ENCODE measurements around the gene SH3BP1. TPM values are rescaled to one million over a fixed set of nuclear protein-coding genes. Genes with fewer than 3 reads are reported as not detected.

The SH3BP1 gene
- polyA plus RNA-seq, 3 donors, result 20.0 to 214 (median 20.0) TPM

DNA sequence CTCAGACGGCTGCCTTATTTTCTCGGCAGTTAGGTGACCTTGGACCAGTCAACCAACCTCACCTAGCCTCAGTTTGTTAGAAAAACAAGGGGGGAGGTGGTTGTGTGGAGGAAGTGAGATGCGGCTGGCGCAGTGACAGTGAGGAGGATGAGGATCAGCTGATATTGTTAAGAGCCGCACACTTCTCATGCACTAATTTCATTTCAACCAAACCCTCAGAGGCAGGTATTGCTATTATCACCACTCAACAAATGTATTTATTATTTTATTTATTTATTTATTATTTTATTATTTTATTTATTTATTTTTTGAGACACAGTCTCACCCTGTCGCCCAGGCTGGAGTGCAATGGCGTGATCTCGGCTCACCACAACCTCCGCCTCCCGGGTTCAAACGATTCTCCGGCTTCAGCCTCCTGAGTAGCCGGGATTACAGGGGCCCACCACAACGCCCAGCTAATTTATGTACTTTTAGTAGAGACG, 38.1 kb downstream of the SH3BP1 start:
- no peaks in the 10 kb centered on the region for H3K9me3 ChIP-seq (replicated peaks in 1 of 2; ENCODE audit: control insufficient read depth in 1 of 2, insufficient read depth in 1 of 2, low read length in 2 of 2)
- 68% methylated on average over 7 of the region's 15 CpGs for WGBS (ENCODE audit: insufficient coverage)
- H3K9me3 Mint-ChIP-seq, result no peaks in the 10 kb centered on the region
- H3K4me1 Mint-ChIP-seq, result peaks cover 47% of the 10 kb centered on the region
- H3K4me1 ChIP-seq (ENCODE audit: control insufficient read depth in 1 of 2, insufficient read depth in 2 of 2, low read length in 2 of 2), result peaks cover 67 to 72% of the 10 kb centered on the region in 2 donors
- peak overlapping the region; percentile 65 for H2AFZ ChIP-seq (ENCODE audit: insufficient read depth, low read depth, low read length, poor library complexity, severe bottlenecking)
- H3K27ac Mint-ChIP-seq, result peak overlapping the region; percentile 91 to 99 (median 95)
- TF ChIP-seq, protein P1, sequence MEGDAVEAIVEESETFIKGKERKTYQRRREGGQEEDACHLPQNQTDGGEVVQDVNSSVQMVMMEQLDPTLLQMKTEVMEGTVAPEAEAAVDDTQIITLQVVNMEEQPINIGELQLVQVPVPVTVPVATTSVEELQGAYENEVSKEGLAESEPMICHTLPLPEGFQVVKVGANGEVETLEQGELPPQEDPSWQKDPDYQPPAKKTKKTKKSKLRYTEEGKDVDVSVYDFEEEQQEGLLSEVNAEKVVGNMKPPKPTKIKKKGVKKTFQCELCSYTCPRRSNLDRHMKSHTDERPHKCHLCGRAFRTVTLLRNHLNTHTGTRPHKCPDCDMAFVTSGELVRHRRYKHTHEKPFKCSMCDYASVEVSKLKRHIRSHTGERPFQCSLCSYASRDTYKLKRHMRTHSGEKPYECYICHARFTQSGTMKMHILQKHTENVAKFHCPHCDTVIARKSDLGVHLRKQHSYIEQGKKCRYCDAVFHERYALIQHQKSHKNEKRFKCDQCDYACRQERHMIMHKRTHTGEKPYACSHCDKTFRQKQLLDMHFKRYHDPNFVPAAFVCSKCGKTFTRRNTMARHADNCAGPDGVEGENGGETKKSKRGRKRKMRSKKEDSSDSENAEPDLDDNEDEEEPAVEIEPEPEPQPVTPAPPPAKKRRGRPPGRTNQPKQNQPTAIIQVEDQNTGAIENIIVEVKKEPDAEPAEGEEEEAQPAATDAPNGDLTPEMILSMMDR (IDR thresholded peaks at IDR 0.05), result no peak
- peak overlapping the region; percentile 62 to 98 (median 76) for H3K4me3 ChIP-seq (replicated peaks in 1 of 3; ENCODE audit: low read depth in 2 of 3, low read length in 3 of 3)
- H3K4me2 ChIP-seq (replicated peaks; ENCODE audit: extremely low read depth, low read length, poor library complexity, severe bottlenecking), result peak overlapping the region; percentile 100
- peaks cover 13 to 33% of the 10 kb centered on the region in 2 donors for H3K36me3 Mint-ChIP-seq
- H3K27me3 Mint-ChIP-seq (ENCODE audit: low read depth in 3 of 3), result no peaks in the 10 kb centered on the region
- intact Hi-C loops (cut with micrococcal nuclease), result loop anchor here in 1 of 2 donors (2.0 to 10.0 kb wide), 4 partner anchors 19 to 167 kb away; partner anchors contain the start of genes ANKRD54, EIF3L, GGA1 and PDXP
- peak overlapping the region; percentile 88 for H3K9ac ChIP-seq (ENCODE audit: insufficient read depth, low read length, poor library complexity, severe bottlenecking)
- H3K79me2 ChIP-seq (ENCODE audit: insufficient read depth, low read length), result peaks cover 55% of the 10 kb centered on the region
- peaks cover 52% of the 10 kb centered on the region for H4K20me1 ChIP-seq (ENCODE audit: insufficient read depth, low read length)
- H3K27me3 ChIP-seq (ENCODE audit: control insufficient read depth in 2 of 2, insufficient read depth in 2 of 2, low read length in 2 of 2), result no peaks in the 10 kb centered on the region
- H3K27ac ChIP-seq (ENCODE audit: low read depth in 1 of 2, low read length in 2 of 2), result peak overlapping the region; percentile 80 to 91
- no peak for DNase-seq
- peak overlapping the region; percentile 78 to 96 for H3K4me3 Mint-ChIP-seq
- H3K36me3 ChIP-seq (replicated peaks in 1 of 2; ENCODE audit: control insufficient read depth in 1 of 2, insufficient read depth in 2 of 2, low read length in 2 of 2), result peaks cover 18 to 22% of the 10 kb centered on the region in 2 donors

DNA sequence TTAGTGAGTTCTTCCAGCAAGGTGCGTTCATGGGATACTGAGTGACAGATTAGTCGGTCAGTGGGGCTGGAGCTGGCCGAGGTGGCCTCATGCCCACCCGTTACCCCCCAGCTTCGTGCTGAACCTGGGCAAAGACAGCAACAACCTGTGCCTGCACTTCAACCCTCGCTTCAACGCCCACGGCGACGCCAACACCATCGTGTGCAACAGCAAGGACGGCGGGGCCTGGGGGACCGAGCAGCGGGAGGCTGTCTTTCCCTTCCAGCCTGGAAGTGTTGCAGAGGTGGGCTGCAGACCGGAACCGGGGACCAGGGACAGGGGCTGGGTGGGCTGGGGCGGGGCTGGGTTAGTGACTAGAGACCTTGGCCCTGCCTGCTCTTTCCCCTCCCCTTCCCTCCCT, 38.9 kb downstream of the SH3BP1 start:
- peaks cover 47% of the 10 kb centered on the region for H3K79me2 ChIP-seq (ENCODE audit: insufficient read depth, low read length)
- WGBS (ENCODE audit: insufficient coverage), result 76% methylated on average over 5 of the region's 18 CpGs
- H3K27me3 ChIP-seq (ENCODE audit: control insufficient read depth in 2 of 2, insufficient read depth in 2 of 2, low read length in 2 of 2), result no peaks in the 10 kb centered on the region
- H3K4me2 ChIP-seq (replicated peaks; ENCODE audit: extremely low read depth, low read length, poor library complexity, severe bottlenecking), result peak overlapping the region; percentile 100
- intact Hi-C loops (cut with micrococcal nuclease), result loop anchor here in 1 of 2 donors (10.0 kb wide), 2 partner anchors 66 to 166 kb away; partner anchors contain the start of genes ANKRD54 and EIF3L
- peaks cover 60 to 64% of the 10 kb centered on the region in 2 donors for H3K4me1 ChIP-seq (ENCODE audit: control insufficient read depth in 1 of 2, insufficient read depth in 2 of 2, low read length in 2 of 2)
- H3K27ac ChIP-seq (ENCODE audit: low read depth in 1 of 2, low read length in 2 of 2), result peak overlapping the region; percentile 26 to 43
- TF ChIP-seq, protein P1 (IDR thresholded peaks at IDR 0.05), result no peak
- peaks cover 52% of the 10 kb centered on the region for H4K20me1 ChIP-seq (ENCODE audit: insufficient read depth, low read length)
- no peak overlapping the region for H2AFZ ChIP-seq (ENCODE audit: insufficient read depth, low read depth, low read length, poor library complexity, severe bottlenecking)
- H3K9me3 ChIP-seq (replicated peaks in 1 of 2; ENCODE audit: control insufficient read depth in 1 of 2, insufficient read depth in 1 of 2, low read length in 2 of 2), result no peaks in the 10 kb centered on the region
- no peak overlapping the region for H3K9ac ChIP-seq (ENCODE audit: insufficient read depth, low read length, poor library complexity, severe bottlenecking)
- Mint-ChIP-seq H3K36me3 (peaks cover 13 to 33% of the 10 kb centered on the region in 2 donors), H3K4me1 (peaks cover 39% of the 10 kb centered on the region), H3K27ac (peak overlapping the region; percentile 76 to 92 (median 87)), H3K9me3 (no peaks in the 10 kb centered on the region), H3K27me3 (ENCODE audit: low read depth in 3 of 3) (no peaks in the 10 kb centered on the region), H3K4me3 (no peak overlapping the region)
- H3K4me3 ChIP-seq (replicated peaks in 1 of 3; ENCODE audit: low read depth in 2 of 3, low read length in 3 of 3), result no peak overlapping the region
- H3K36me3 ChIP-seq (replicated peaks in 1 of 2; ENCODE audit: control insufficient read depth in 1 of 2, insufficient read depth in 2 of 2, low read length in 2 of 2), result peaks cover 18 to 22% of the 10 kb centered on the region in 2 donors
- DNase-seq, result no peak

Measured in CD14-positive monocyte (primary cell).